CD4-positive, alpha-beta memory T cell (primary cell): ENCODE data around the gene CPNE4. TPM values are rescaled to one million over a fixed set of nuclear protein-coding genes. Genes with fewer than 3 reads are reported as not detected.

Experiments used
- CTCF ChIA-PET: fragments of 350-600 bp; sonication (Branson Sonifier 250); formaldehyde crosslinking; loops from one replicate; lab custom pipeline; 2021; ENCODE audit warnings: inconsistent platforms; ENCODE audit not compliant: partially characterized antibody; lab: Charles Lee
- POLR2A ChIA-PET: fragments of 350-600 bp; sonication (Branson Sonifier 250); formaldehyde crosslinking; loops from one replicate; lab custom pipeline; 2021; ENCODE audit not compliant: partially characterized antibody; lab: Charles Lee
- DNase-seq, 5 donors: peaks; one replicate each; pipeline versions ENCODE4 v3.0.0 to v3.0.0-alpha.2; 2020 to 2022; ENCODE audit warnings: mixed read lengths in 1 of 5
- H3K27ac ChIP-seq: one replicate; pipeline ENCODE4 v1.7.0; 2013; ENCODE audit warnings: low read depth, low read length
- H3K27me3 ChIP-seq: 2 replicates; pipeline ENCODE4 v1.7.0; 2013; ENCODE audit warnings: mild to moderate bottlenecking, low read length, moderate library complexity; ENCODE audit not compliant: insufficient read depth
- H3K36me3 ChIP-seq: 2 replicates; pipeline ENCODE4 v1.7.0; 2013; ENCODE audit warnings: mild to moderate bottlenecking, low read length, moderate library complexity; ENCODE audit not compliant: insufficient read depth
- H3K4me1 ChIP-seq: 2 replicates; pipeline ENCODE4 v1.7.0; 2013; ENCODE audit warnings: mild to moderate bottlenecking, low read length, moderate library complexity; ENCODE audit not compliant: insufficient read depth
- H3K4me3 ChIP-seq, 2 donors: one replicate each; pipeline ENCODE4 v1.7.0; 2013; ENCODE audit warnings: low read length in 2 of 2, mild to moderate bottlenecking in 1 of 2
- H3K9me3 ChIP-seq, 2 donors: one replicate each; pipeline ENCODE4 v1.7.0; 2013; ENCODE audit warnings: low read length in 2 of 2, control low read depth in 1 of 2; ENCODE audit not compliant: control insufficient read depth in 1 of 2
- H3K27ac Mint-ChIP-seq, 7 donors: one replicate each; pipeline ENCODE4 v1.8.0; 2020 to 2021; ENCODE audit warnings: mixed read lengths in 7 of 7, mild to moderate bottlenecking in 6 of 7, inconsistent platforms in 3 of 7, moderate library complexity in 3 of 7
- H3K27me3 Mint-ChIP-seq, 2 donors: one replicate each; pipeline ENCODE4 v1.8.0; 2020 to 2021; ENCODE audit warnings: mixed read lengths in 2 of 2
- H3K36me3 Mint-ChIP-seq, 2 donors: one replicate each; pipeline ENCODE4 v1.8.0; 2020 to 2021; ENCODE audit warnings: mixed read lengths in 2 of 2, inconsistent platforms in 1 of 2, mild to moderate bottlenecking in 1 of 2
- H3K4me1 Mint-ChIP-seq, 4 donors: one replicate each; pipeline ENCODE4 v1.8.0; 2020 to 2021; ENCODE audit warnings: mixed read lengths in 4 of 4, mild to moderate bottlenecking in 1 of 4
- H3K4me3 Mint-ChIP-seq, 8 donors: one replicate each; pipeline ENCODE4 v1.8.0; 2020 to 2021; ENCODE audit warnings: mixed read lengths in 8 of 8, mild to moderate bottlenecking in 7 of 8, moderate library complexity in 6 of 8, inconsistent platforms in 3 of 8
- H3K9me3 Mint-ChIP-seq, 8 donors: one replicate each; pipeline ENCODE4 v1.8.0; 2020 to 2021; ENCODE audit warnings: mixed read lengths in 8 of 8, mild to moderate bottlenecking in 5 of 8, inconsistent platforms in 3 of 8, moderate library complexity in 1 of 8
- intact Hi-C: fragments of 100-400 bp; cut with micrococcal nuclease; formaldehyde crosslinking; loops from one replicate; pipeline ENCODE4 v1.15.1; 2023
- polyA plus RNA-seq, 2 donors: library from polyadenylated mRNA; unstranded; fragments of 300-500 nt; fragmentation: Illumina TruSeq; gene quantifications; one replicate each; pipeline ENCODE4 v1.2.3, GENCODE V29; 2021
- total RNA-seq, 2 experiments: library from RNA; stranded (reverse); gene quantifications; one replicate each; pipeline ENCODE4 v1.2.3, GENCODE V29; 2021

The CPNE4 gene
- total and polyA plus RNA-seq, 4 experiments from 2014 or later: not detected

- Mint-ChIP-seq H3K4me1 (no peaks in the 10 kb centered on the region), H3K27me3 (peaks cover 20 to 23% of the 10 kb centered on the region in 2 donors), H3K36me3 (no peaks in the 10 kb centered on the region), H3K9me3 (peaks cover 0 to 4% (median 0%) of the 10 kb centered on the region in 8 donors), H3K27ac (no peak overlapping the region), H3K4me3 (no peak overlapping the region)
- POLR2A ChIA-PET: no interaction called here
- Histone ChIP-seq H3K27me3 (peaks cover 4% of the 10 kb centered on the region), H3K4me1 (no peaks in the 10 kb centered on the region), H3K36me3 (no peaks in the 10 kb centered on the region), H3K4me3 (no peak overlapping the region), H3K27ac (no peak overlapping the region), H3K9me3 (no peaks in the 10 kb centered on the region)
- DNase-seq: no peak
- intact Hi-C loops: no loop called here
- CTCF ChIA-PET: no interaction called here
These were observed 495.8 kb downstream of the CPNE4 start for GRCh38 chr3:131538968-131539367.

GRCh38 chr3:131537531-131537930 lies 497.3 kb downstream of the CPNE4 start:
- H3K9me3 Mint-ChIP-seq: peaks cover 0 to 4% (median 0%) of the 10 kb centered on the region in 8 donors
- CTCF ChIA-PET: no interaction called here
- DNase-seq: no peak
- Histone ChIP-seq H3K27ac (no peak overlapping the region), H3K27me3 (peaks cover 4% of the 10 kb centered on the region), H3K9me3 (no peaks in the 10 kb centered on the region), H3K4me3 (no peak overlapping the region), H3K4me1 (no peaks in the 10 kb centered on the region), H3K36me3 (no peaks in the 10 kb centered on the region)
- no peak overlapping the region for H3K4me3 Mint-ChIP-seq
- intact Hi-C loops: no loop called here
- no peaks in the 10 kb centered on the region for H3K4me1 Mint-ChIP-seq
- H3K27ac Mint-ChIP-seq: no peak overlapping the region
- H3K27me3 Mint-ChIP-seq: peaks cover 20 to 23% of the 10 kb centered on the region in 2 donors
- POLR2A ChIA-PET: no interaction called here
- no peaks in the 10 kb centered on the region for H3K36me3 Mint-ChIP-seq

- Histone ChIP-seq H3K9me3 (no peaks in the 10 kb centered on the region), H3K4me1 (no peaks in the 10 kb centered on the region), H3K27ac (no peak overlapping the region), H3K27me3 (peaks cover 4% of the 10 kb centered on the region), H3K4me3 (no peak overlapping the region), H3K36me3 (no peaks in the 10 kb centered on the region)
- Mint-ChIP-seq H3K4me3 (no peak overlapping the region), H3K27me3 (peaks cover 19 to 29% of the 10 kb centered on the region in 2 donors), H3K9me3 (peaks cover 0 to 4% (median 0%) of the 10 kb centered on the region in 8 donors), H3K4me1 (no peaks in the 10 kb centered on the region), H3K27ac (no peak overlapping the region), H3K36me3 (no peaks in the 10 kb centered on the region)
- POLR2A ChIA-PET: no interaction called here
- no peak for DNase-seq
- intact Hi-C loops: no loop called here
- CTCF ChIA-PET: no interaction called here
These were observed 499.2 kb downstream of the CPNE4 start for GRCh38 chr3:131535596-131535995.

GRCh38 chr3:131535131-131535530 lies 499.7 kb downstream of the CPNE4 start:
- Mint-ChIP-seq H3K36me3 (no peaks in the 10 kb centered on the region), H3K4me1 (no peaks in the 10 kb centered on the region), H3K4me3 (no peak overlapping the region), H3K9me3 (peaks cover 0 to 4% (median 0%) of the 10 kb centered on the region in 8 donors), H3K27ac (no peak overlapping the region), H3K27me3 (peaks cover 16 to 26% of the 10 kb centered on the region in 2 donors)
- no peak overlapping the region for H3K4me3 ChIP-seq
- ChIA-PET POLR2A (no interaction called here), CTCF (no interaction called here)
- H3K36me3 ChIP-seq: no peaks in the 10 kb centered on the region
- intact Hi-C loops: no loop called here
- H3K4me1 ChIP-seq: no peaks in the 10 kb centered on the region
- no peak for DNase-seq
- H3K27ac ChIP-seq: no peak overlapping the region
- peaks cover 4% of the 10 kb centered on the region for H3K27me3 ChIP-seq
- no peaks in the 10 kb centered on the region for H3K9me3 ChIP-seq

GRCh38 chr3:131532645-131533044 lies 502.2 kb downstream of the CPNE4 start:
- H3K27me3 Mint-ChIP-seq: peaks cover 20 to 22% of the 10 kb centered on the region in 2 donors
- Histone ChIP-seq H3K9me3 (no peaks in the 10 kb centered on the region), H3K27ac (no peak overlapping the region), H3K36me3 (no peaks in the 10 kb centered on the region), H3K27me3 (no peaks in the 10 kb centered on the region), H3K4me1 (no peaks in the 10 kb centered on the region), H3K4me3 (no peak overlapping the region)
- intact Hi-C loops: no loop called here
- no peak overlapping the region for H3K27ac Mint-ChIP-seq
- no peaks in the 10 kb centered on the region for H3K36me3 Mint-ChIP-seq
- no peaks in the 10 kb centered on the region for H3K9me3 Mint-ChIP-seq
- POLR2A ChIA-PET: no interaction called here
- H3K4me1 Mint-ChIP-seq: no peaks in the 10 kb centered on the region
- CTCF ChIA-PET: no interaction called here
- DNase-seq: no peak
- H3K4me3 Mint-ChIP-seq: no peak overlapping the region

GRCh38 chr3:131530843-131531242 lies 504.0 kb downstream of the CPNE4 start:
- POLR2A ChIA-PET: interaction anchor here (0.6 kb wide), 1 partner anchor 608 kb away, joined by 4 read pairs; no protein-coding TSS in a partner anchor
- CTCF ChIA-PET: interaction anchor here (1.0 kb wide), 1 partner anchor 13 kb away, joined by 3 read pairs; no protein-coding TSS in a partner anchor
- Histone ChIP-seq H3K27ac (no peak overlapping the region), H3K4me3 (no peak overlapping the region), H3K9me3 (no peaks in the 10 kb centered on the region), H3K36me3 (no peaks in the 10 kb centered on the region), H3K27me3 (no peaks in the 10 kb centered on the region), H3K4me1 (no peaks in the 10 kb centered on the region)
- H3K27me3 Mint-ChIP-seq: peaks cover 24 to 26% of the 10 kb centered on the region in 2 donors
- no peak for DNase-seq
- intact Hi-C loops: no loop called here
- H3K4me1 Mint-ChIP-seq: peaks cover 0 to 4% (median under 1%) of the 10 kb centered on the region in 4 donors
- H3K4me3 Mint-ChIP-seq: no peak overlapping the region
- H3K9me3 Mint-ChIP-seq: no peaks in the 10 kb centered on the region
- no peaks in the 10 kb centered on the region for H3K36me3 Mint-ChIP-seq
- no peak overlapping the region for H3K27ac Mint-ChIP-seq

GRCh38 chr3:131530388-131530787 lies 504.4 kb downstream of the CPNE4 start:
- H3K4me3 Mint-ChIP-seq: no peak overlapping the region
- peaks cover 0 to 4% (median under 1%) of the 10 kb centered on the region in 4 donors for H3K4me1 Mint-ChIP-seq
- Histone ChIP-seq H3K27ac (no peak overlapping the region), H3K27me3 (no peaks in the 10 kb centered on the region), H3K36me3 (no peaks in the 10 kb centered on the region), H3K9me3 (no peaks in the 10 kb centered on the region), H3K4me3 (no peak overlapping the region), H3K4me1 (no peaks in the 10 kb centered on the region)
- ChIA-PET CTCF (interaction anchor here (1.0 kb wide), 1 partner anchor 14 kb away, joined by 3 read pairs; no protein-coding TSS in a partner anchor), POLR2A (interaction anchor here (0.6 kb wide), 1 partner anchor 608 kb away, joined by 4 read pairs; no protein-coding TSS in a partner anchor)
- H3K27me3 Mint-ChIP-seq: peaks cover 25% of the 10 kb centered on the region in 2 donors
- DNase-seq: no peak
- intact Hi-C loops: no loop called here
- H3K27ac Mint-ChIP-seq: no peak overlapping the region
- H3K36me3 Mint-ChIP-seq: no peaks in the 10 kb centered on the region
- no peaks in the 10 kb centered on the region for H3K9me3 Mint-ChIP-seq
